Measurements from ENCODE around the gene AIM2.

GRCh38 chr1:159066108-159066507 is 10.5 kb downstream of the AIM2 start:
- TF ChIP-seq CTCF (IDR thresholded peaks at IDR 0.05; ENCODE audit: low read length) (no peak), EZH2 (optimal IDR thresholded peaks at IDR 0.05; ENCODE audit: low read depth, low read length) (no peak), EZH2phosphoT487 (IDR thresholded peaks at IDR 0.05; ENCODE audit: low read length) (no peak)

All from MM.1S (cell line).